Mesendoderm (in vitro differentiated cells): ENCODE results near the gene FRMD3.

Experiments used
- DNase-seq: peaks from one replicate; pipeline ENCODE4 v3.0.0; 2013
- H2AK5ac ChIP-seq: 2 replicates; pipeline ENCODE4 v1.6.1; 2013; ENCODE audit warnings: low read length, inconsistent platforms
- H2BK120ac ChIP-seq: 2 replicates; pipeline ENCODE4 v1.6.1; 2013; ENCODE audit warnings: low read depth, mild to moderate bottlenecking, low read length, moderate library complexity, mixed read lengths
- H2BK15ac ChIP-seq: replicated peaks from 2 replicates; pipeline ENCODE4 v1.6.1; 2013; ENCODE audit warnings: low read depth, mild to moderate bottlenecking, moderate library complexity
- H2BK5ac ChIP-seq: 2 replicates; pipeline ENCODE4 v1.6.1; 2013; ENCODE audit warnings: low read length, inconsistent platforms
- H3K18ac ChIP-seq: 2 replicates; pipeline ENCODE4 v1.6.1; 2013; ENCODE audit warnings: mild to moderate bottlenecking, low read length, mixed read lengths
- H3K23ac ChIP-seq: one replicate; pipeline ENCODE4 v1.6.1; 2013; ENCODE audit warnings: low read length
- H3K27ac ChIP-seq: 2 replicates; pipeline ENCODE4 v1.5.1; 2013; ENCODE audit warnings: low read depth, mild to moderate bottlenecking, inconsistent platforms, low read length, moderate library complexity
- H3K27me3 ChIP-seq: 2 replicates; pipeline ENCODE4 v1.6.1; 2013; ENCODE audit warnings: low read length, control low read depth, mild to moderate bottlenecking, inconsistent platforms; ENCODE audit not compliant: insufficient read depth, poor library complexity
- H3K36me3 ChIP-seq: 2 replicates; pipeline ENCODE4 v1.6.1; 2013; ENCODE audit warnings: low read length, inconsistent platforms; ENCODE audit not compliant: control insufficient read depth, insufficient read depth
- H3K4ac ChIP-seq: one replicate; pipeline ENCODE4 v1.6.1; 2013; ENCODE audit warnings: low read depth, mild to moderate bottlenecking, low read length, moderate library complexity
- H3K4me1 ChIP-seq: 2 replicates; pipeline ENCODE4 v1.6.1; 2013; ENCODE audit warnings: low read depth, low read length, inconsistent platforms; ENCODE audit not compliant: control insufficient read depth
- H3K4me2 ChIP-seq: 2 replicates; pipeline ENCODE4 v1.6.1; 2013; ENCODE audit warnings: low read length
- H3K4me3 ChIP-seq: 2 replicates; pipeline ENCODE4 v1.5.1; 2013; ENCODE audit warnings: mild to moderate bottlenecking, low read length
- H3K56ac ChIP-seq: one replicate; pipeline ENCODE4 v1.6.1; 2013; ENCODE audit warnings: low read length
- H3K79me1 ChIP-seq: 2 replicates; pipeline ENCODE4 v1.6.1; 2013; ENCODE audit warnings: low read length, inconsistent platforms
- H3K79me2 ChIP-seq: 2 replicates; pipeline ENCODE4 v1.6.1; 2013; ENCODE audit warnings: mild to moderate bottlenecking, low read length; ENCODE audit not compliant: control insufficient read depth, insufficient read depth
- H3K9ac ChIP-seq: 2 replicates; pipeline ENCODE4 v1.6.1; 2013; ENCODE audit warnings: low read length, inconsistent platforms
- H4K5ac ChIP-seq: one replicate; pipeline ENCODE4 v1.6.1; 2013; ENCODE audit warnings: low read length
- H4K8ac ChIP-seq: one replicate; pipeline ENCODE4 v1.6.1; 2013; ENCODE audit warnings: low read depth, mild to moderate bottlenecking, control low read depth, low read length, moderate library complexity
- WGBS: extraction: QIAGEN DNeasy Blood & Tissue Kit; methylation state at CpG from one replicate; pipeline ENCODE4 v1.1.7; 2013; ENCODE audit warnings: low lambda C conversion rate, missing lambda C conversion rate; ENCODE audit not compliant: insufficient coverage; ENCODE audit errors: extremely low coverage; 5-methylcytosine and 5-hydroxymethylcytosine counted together

Gene FRMD3

GRCh38 chr9:83557317-83557716, 19.1 kb upstream of the FRMD3 start:
- Histone ChIP-seq H4K5ac (no peak overlapping the region), H3K79me1 (no peaks in the 10 kb centered on the region), H3K23ac (no peak overlapping the region), H3K4me2 (no peak overlapping the region), H3K27me3 (no peaks in the 10 kb centered on the region), H3K56ac (no peak overlapping the region), H2BK120ac (no peak overlapping the region), H3K4me1 (no peaks in the 10 kb centered on the region), H3K27ac (no peak overlapping the region), H2BK5ac (no peak overlapping the region), H3K4ac (no peak overlapping the region), H3K4me3 (no peak overlapping the region), H2AK5ac (no peak overlapping the region), H3K36me3 (no peaks in the 10 kb centered on the region), H2BK15ac (no peak overlapping the region), H3K18ac (no peak overlapping the region), H3K9ac (no peak overlapping the region), H4K8ac (no peak overlapping the region), H3K79me2 (no peaks in the 10 kb centered on the region)
- no peak for DNase-seq
- WGBS: no CpG with 5 or more reads among the region's 1 CpG

- Histone ChIP-seq H3K4me3 (no peak overlapping the region), H2BK15ac (no peak overlapping the region), H3K27ac (no peak overlapping the region), H3K4me1 (no peaks in the 10 kb centered on the region), H2BK5ac (no peak overlapping the region), H3K18ac (no peak overlapping the region), H3K4me2 (no peak overlapping the region), H4K5ac (no peak overlapping the region), H3K36me3 (no peaks in the 10 kb centered on the region), H4K8ac (no peak overlapping the region), H3K27me3 (no peaks in the 10 kb centered on the region), H3K23ac (no peak overlapping the region), H3K9ac (no peak overlapping the region), H3K56ac (no peak overlapping the region), H2BK120ac (no peak overlapping the region), H3K4ac (no peak overlapping the region), H3K79me2 (no peaks in the 10 kb centered on the region), H3K79me1 (no peaks in the 10 kb centered on the region), H2AK5ac (no peak overlapping the region)
- WGBS: no CpG with 5 or more reads among the region's 3 CpGs
- DNase-seq: no peak
These were observed 16.1 kb upstream of the FRMD3 start for GRCh38 chr9:83554278-83554677.

GRCh38 chr9:83544002-83544698, 5.9 kb upstream of the FRMD3 start:
- DNase-seq: peak; percentile 91
- no CpG with 5 or more reads among the region's 5 CpGs for WGBS
- H2BK120ac ChIP-seq: no peak overlapping the region

GRCh38 chr9:83538890-83539238, 663 bp upstream of the FRMD3 start:
- Histone ChIP-seq H3K27me3 (peaks cover 4% of the 10 kb centered on the region), H3K27ac (no peak overlapping the region), H3K18ac (no peak overlapping the region), H4K5ac (no peak overlapping the region), H3K79me1 (no peaks in the 10 kb centered on the region), H3K23ac (no peak overlapping the region), H3K4me2 (peak overlapping the region; percentile 59), H2BK5ac (no peak overlapping the region), H2BK120ac (no peak overlapping the region), H3K9ac (no peak overlapping the region), H4K8ac (no peak overlapping the region), H3K56ac (no peak overlapping the region), H3K79me2 (no peaks in the 10 kb centered on the region), H2AK5ac (no peak overlapping the region), H3K4me3 (no peak overlapping the region), H3K4ac (no peak overlapping the region), H3K4me1 (no peaks in the 10 kb centered on the region), H2BK15ac (no peak overlapping the region), H3K36me3 (no peaks in the 10 kb centered on the region)
- WGBS: no CpG with 5 or more reads among the region's 6 CpGs
- DNase-seq: no peak

More at GRCh38 chr9:83544002-83544698, 5.9 kb upstream of the FRMD3 start:
- Histone ChIP-seq H2BK15ac (no peak overlapping the region), H2BK5ac (no peak overlapping the region), H3K23ac (no peak overlapping the region), H3K9ac (no peak overlapping the region), H3K36me3 (no peaks in the 10 kb centered on the region), H3K18ac (no peak overlapping the region), H2AK5ac (no peak overlapping the region), H3K4me2 (no peak overlapping the region), H3K4me3 (no peak overlapping the region), H3K4ac (no peak overlapping the region), H3K56ac (no peak overlapping the region), H3K27ac (no peak overlapping the region), H3K27me3 (no peaks in the 10 kb centered on the region), H3K79me2 (no peaks in the 10 kb centered on the region), H4K5ac (no peak overlapping the region), H3K79me1 (no peaks in the 10 kb centered on the region), H3K4me1 (no peaks in the 10 kb centered on the region), H4K8ac (no peak overlapping the region)

GRCh38 chr9:83537331-83538171, 650 bp downstream of the FRMD3 start:
- no peak overlapping the region for H3K23ac ChIP-seq
- H3K79me1 ChIP-seq: no peaks in the 10 kb centered on the region
- H4K8ac ChIP-seq: no peak overlapping the region
- H3K18ac ChIP-seq: no peak overlapping the region
- H3K79me2 ChIP-seq: no peaks in the 10 kb centered on the region
- H3K4me3 ChIP-seq: peak overlapping the region; percentile 12
- H3K27me3 ChIP-seq: peaks cover 4% of the 10 kb centered on the region
- H3K4me2 ChIP-seq: peak overlapping the region; percentile 59
- no peak overlapping the region for H4K5ac ChIP-seq
- no peak overlapping the region for H3K4ac ChIP-seq
- H2BK5ac ChIP-seq: no peak overlapping the region
- H3K27ac ChIP-seq: no peak overlapping the region
- peak overlapping the region; percentile 72 for H3K56ac ChIP-seq
- peak overlapping the region; percentile 36 for H3K9ac ChIP-seq
- no peak overlapping the region for H2AK5ac ChIP-seq
- H3K36me3 ChIP-seq: no peaks in the 10 kb centered on the region
- H3K4me1 ChIP-seq: no peaks in the 10 kb centered on the region
- peak; percentile 29 for DNase-seq
- no peak overlapping the region for H2BK120ac ChIP-seq
- H2BK15ac ChIP-seq: no peak overlapping the region
- WGBS: no CpG with 5 or more reads among the region's 63 CpGs
